HepG2 (cell line): Measurements from ENCODE around the gene STX10. TPM values are rescaled to one million over a fixed set of nuclear protein-coding genes. Genes with fewer than 3 reads are reported as not detected.

Experiments
- ASH2L ChIP-seq: fragments of 300-600, 200-600 bp; sonication (generic); IDR thresholded peaks from 2 replicates; pipeline ENCODE4 v1.7.0; 2017; ENCODE audit warnings: low read depth, mild to moderate bottlenecking, moderate library complexity, mixed read lengths, low read length; ENCODE audit not compliant: insufficient read length
- BHLHE40 ChIP-seq: IDR thresholded peaks from 2 replicates; pipeline ENCODE4 v1.6.1; 2011; ENCODE audit warnings: low read length, improper control_type of control experiment
- CERS6 ChIP-seq: sonication (generic); formaldehyde crosslinking; IDR thresholded peaks from 2 replicates; pipeline ENCODE4 v1.5.0; 2020; ENCODE audit warnings: missing genetic modification reagents
- DMAP1 ChIP-seq: IDR thresholded peaks from 2 replicates; pipeline ENCODE4 v1.6.1; 2016
- FOXO4 ChIP-seq: sonication (generic); formaldehyde crosslinking; conservative IDR thresholded peaks from 2 replicates; pipeline ENCODE4 v1.8.1; 2023; ENCODE audit warnings: missing genetic modification reagents
- HIC2 ChIP-seq: sonication (generic); formaldehyde crosslinking; IDR thresholded peaks from 2 replicates; pipeline ENCODE4 v1.9.0; 2022; ENCODE audit warnings: low read depth, missing genetic modification reagents
- KDM2A ChIP-seq: sonication (generic); formaldehyde crosslinking; IDR thresholded peaks from 2 replicates; pipeline ENCODE4 v1.4.0; 2020; ENCODE audit warnings: low read depth, missing genetic modification reagents, borderline replicate concordance
- MYNN ChIP-seq: sonication (generic); formaldehyde crosslinking; IDR thresholded peaks from 2 replicates; pipeline ENCODE4 v1.4.0; 2020; ENCODE audit warnings: mild to moderate bottlenecking, low read depth, missing genetic modification reagents
- NFYC ChIP-seq: IDR thresholded peaks from 2 replicates; pipeline ENCODE4 v1.6.1; 2016; ENCODE audit warnings: missing genetic modification reagents, missing compliant biosample characterization
- PLRG1 ChIP-seq: fragments of 450-650 bp; conservative IDR thresholded peaks from 2 replicates; pipeline ENCODE4 v1.6.1; 2016
- PPARG ChIP-seq: conservative IDR thresholded peaks from 2 replicates; pipeline ENCODE4 v1.6.1; 2016; ENCODE audit warnings: missing biosample characterization, missing genetic modification reagents
- RAD21 ChIP-seq: fragments of 450-650 bp; formaldehyde crosslinking; IDR thresholded peaks from 2 replicates; pipeline ENCODE4 v1.5.0; 2020; ENCODE audit warnings: mild to moderate bottlenecking
- RARG ChIP-seq: sonication (generic); formaldehyde crosslinking; IDR thresholded peaks from 2 replicates; pipeline ENCODE4 v1.4.0; 2020; ENCODE audit warnings: low read depth, mild to moderate bottlenecking, missing genetic modification reagents
- SNRNP70 ChIP-seq: fragments of 200-400 bp; formaldehyde crosslinking; IDR thresholded peaks from 2 replicates; pipeline ENCODE4 v1.6.1; 2017; ENCODE audit warnings: mild to moderate bottlenecking, low read depth, low read length, moderate library complexity
- ZFP82 ChIP-seq: sonication (generic); formaldehyde crosslinking; IDR thresholded peaks from 2 replicates; pipeline ENCODE4 v1.5.1; 2020; ENCODE audit warnings: mild to moderate bottlenecking, missing genetic modification reagents, borderline replicate concordance
- ZNF232 ChIP-seq: sonication (generic); formaldehyde crosslinking; IDR thresholded peaks from 2 replicates; pipeline ENCODE4 v1.4.0; 2020; ENCODE audit warnings: missing genetic modification reagents, borderline replicate concordance
- ZNF281 ChIP-seq: sonication (generic); formaldehyde crosslinking; IDR thresholded peaks from 2 replicates; pipeline ENCODE4 v1.4.0; 2020; ENCODE audit warnings: missing genetic modification reagents, borderline replicate concordance
- ZNF296 ChIP-seq: sonication (generic); formaldehyde crosslinking; conservative IDR thresholded peaks from 2 replicates; pipeline ENCODE4 v1.5.0; 2020; ENCODE audit warnings: mild to moderate bottlenecking, missing genetic modification reagents
- ZNF414 ChIP-seq: sonication (generic); formaldehyde crosslinking; IDR thresholded peaks from 2 replicates; pipeline ENCODE4 v1.5.0; 2020; ENCODE audit warnings: missing genetic modification reagents
- ZNF614 ChIP-seq: IDR thresholded peaks from 2 replicates; pipeline ENCODE4 v1.6.1; 2018; ENCODE audit warnings: missing biosample characterization, missing genetic modification reagents, inconsistent platforms, borderline replicate concordance
- polyA plus RNA-seq, 8 experiments: library from polyadenylated mRNA; depleted of rRNA in 3 of 8; stranded (reverse) in 7 of 8; unstranded in 1 of 8; fragments of >200 nt; fragmentation: Illumina TruSeq in 4 of 8; extraction: Trizol in 4 of 8; gene quantifications; 2 replicates each; pipeline versions ENCODE4 v1.2.1 to v1.2.3, GENCODE V29; 2011 to 2016; ENCODE audit warnings: low read depth in 4 of 8, missing spikeins in 1 of 8, mixed read lengths in 1 of 8; ENCODE audit not compliant: insufficient read depth in 1 of 8
- total RNA-seq, 5 experiments: library from RNA; depleted of rRNA; stranded (reverse); fragments of >200 nt; fragmentation: Illumina TruSeq; extraction: Trizol; gene quantifications; 2 replicates each; pipeline ENCODE4 v1.2.3, GENCODE V29; 2016; ENCODE audit warnings: low read depth in 1 of 5

The STX10 gene
- total and polyA plus RNA-seq, 2 of the 13 experiments (the other 11 are each of a cell fraction or from before 2014, with no cell fraction given): 47.9 to 66.4 TPM

- peak; percentile 70; the same call in 1 of the 2 replicates for TF ChIP-seq ZNF281 (CRISPR knock-in tag)
- peak; percentile 60 for TF ChIP-seq RAD21 (CRISPR knock-in tag)
- no peak for TF ChIP-seq ASH2L
- TF ChIP-seq SNRNP70: no peak
- no peak for TF ChIP-seq PLRG1
- TF ChIP-seq ZNF232 (CRISPR knock-in tag): peak; percentile 62; the same call in 1 of the 2 replicates
- no peak for TF ChIP-seq HIC2 (CRISPR knock-in tag)
- no peak; the same call in 1 of the 2 replicates for TF ChIP-seq NFYC
- TF ChIP-seq ZNF414 (CRISPR knock-in tag): no peak; the same call in 1 of the 2 replicates
- no peak for TF ChIP-seq CERS6 (CRISPR knock-in tag)
- TF ChIP-seq BHLHE40: peak; percentile 37; the same call in 1 of the 2 replicates
- no peak for TF ChIP-seq ZFP82 (CRISPR knock-in tag)
- peak; percentile 81 for TF ChIP-seq DMAP1 (CRISPR knock-in tag)
- peak; percentile 78 for TF ChIP-seq KDM2A (CRISPR knock-in tag)
- TF ChIP-seq PPARG (CRISPR knock-in tag): peak; percentile 56; the same call in 1 of the 2 replicates
- TF ChIP-seq FOXO4 (CRISPR knock-in tag): no peak
- TF ChIP-seq RARG (CRISPR knock-in tag): no peak
- peak; percentile 9; the same call in 1 of the 2 replicates for TF ChIP-seq MYNN
- TF ChIP-seq ZNF614 (CRISPR knock-in tag): peak; percentile 47
- TF ChIP-seq ZNF296 (CRISPR knock-in tag): 0 out of 2 replicates have a peak, but pooled peaks have one; percentile 22
Observed at GRCh38 chr19:13151605-13152355, 1.6 kb upstream of the STX10 start (continued).
